Uterus (tissue), 4 donors: ENCODE data around the gene EVA1A. TPM values are rescaled to one million over a fixed set of nuclear protein-coding genes. Genes with fewer than 3 reads are reported as not detected.

Experiments
- DNase-seq, 2 donors: peaks; one replicate each; pipeline ENCODE4 v3.0.0-alpha.2; 2019 to 2020
- H3K27ac ChIP-seq, 2 donors: fragments of 200-600 bp; sonication (generic); 1 replicate in 1 of 2; 2 replicates in 1 of 2; pipeline ENCODE4 v1.5.1; 2016 to 2018
- H3K27me3 ChIP-seq, 2 donors: fragments of 200-600 bp; sonication (generic); one replicate each; pipeline ENCODE4 v1.5.1; 2018 to 2019; ENCODE audit warnings: control low read depth in 1 of 2
- H3K36me3 ChIP-seq, 2 donors: fragments of 200-600 bp; sonication (generic); one replicate each; pipeline ENCODE4 v1.5.1; 2019; ENCODE audit warnings: control low read depth in 1 of 2
- H3K4me1 ChIP-seq, 2 donors: fragments of 200-600 bp; sonication (generic); one replicate each; pipeline ENCODE4 v1.5.1; 2018 to 2019; ENCODE audit warnings: control low read depth in 1 of 2
- H3K4me3 ChIP-seq, 2 donors: fragments of 200-600 bp; sonication (generic); 1 replicate in 1 of 2; 2 replicates in 1 of 2; pipeline ENCODE4 v1.5.1; 2018 to 2019; ENCODE audit warnings: mild to moderate bottlenecking in 1 of 2
- H3K9me3 ChIP-seq, 2 donors: fragments of 200-600 bp; sonication (generic); one replicate each; pipeline ENCODE4 v1.5.1; 2019; ENCODE audit warnings: control low read depth in 1 of 2
- CTCF ChIP-seq, 4 experiments: fragments of 200-600 bp in 2 of 4; fragments of 450-650 bp in 2 of 4; sonication (generic) in 2 of 4; IDR thresholded peaks; one replicate each; pipeline ENCODE4 v1.5.1; 2016 to 2019; ENCODE audit warnings: antibody characterized with exemption in 4 of 4, mild to moderate bottlenecking in 2 of 4, moderate library complexity in 1 of 4
- POLR2A ChIP-seq, 2 donors: fragments of 450-650 bp; IDR thresholded peaks; one replicate each; pipeline ENCODE4 v1.6.1; 2016; ENCODE audit warnings: antibody characterized with exemption in 2 of 2, mild to moderate bottlenecking in 1 of 2, moderate library complexity in 1 of 2
- intact Hi-C: fragments of 100-400 bp; cut with DNase I; formaldehyde crosslinking; loops from one replicate; pipeline ENCODE4 v1.15.1; 2023; ENCODE audit warnings: low total_unique reads
- total RNA-seq, 4 donors: library from RNA; depleted of rRNA in 3 of 4; stranded (reverse); fragments of >200 nt in 3 of 4; gene quantifications; one replicate each; pipeline versions ENCODE4 v1.1.0 to v1.2.4, GENCODE V29; 2014 to 2023
- donor health status: DM: yes; HTN: yes; CAD: no.

EVA1A gene
- total RNA-seq, 4 donors from 2014 or later: 1.2 to 22.1 (median 2.3) TPM; not detected in 1

GRCh38 chr2:75533135-75533534 is 27.6 kb downstream of the EVA1A start:
- H3K36me3 ChIP-seq: no peaks in the 10 kb centered on the region
- TF ChIP-seq CTCF (IDR thresholded peaks at IDR 0.05) (no peak), POLR2A (IDR thresholded peaks at IDR 0.05) (no peak)
- H3K27ac ChIP-seq: no peak overlapping the region
- H3K4me1 ChIP-seq: no peaks in the 10 kb centered on the region
- H3K27me3 ChIP-seq: no peaks in the 10 kb centered on the region
- no peaks in the 10 kb centered on the region for H3K9me3 ChIP-seq
- intact Hi-C loops: no loop called here
- no peak overlapping the region for H3K4me3 ChIP-seq
- DNase-seq: no peak

GRCh38 chr2:75532488-75532887 is 28.3 kb downstream of the EVA1A start:
- TF ChIP-seq POLR2A (IDR thresholded peaks at IDR 0.05) (no peak), CTCF (IDR thresholded peaks at IDR 0.05) (no peak)

GRCh38 chr2:75528221-75528977 is 32.3 kb downstream of the EVA1A start:
- DNase-seq: no peak
- intact Hi-C loops: no loop called here
- Histone ChIP-seq H3K4me3 (no peak overlapping the region), H3K27me3 (no peaks in the 10 kb centered on the region), H3K36me3 (no peaks in the 10 kb centered on the region), H3K9me3 (no peaks in the 10 kb centered on the region), H3K27ac (no peak overlapping the region), H3K4me1 (no peaks in the 10 kb centered on the region)
- TF ChIP-seq CTCF (IDR thresholded peaks at IDR 0.05) (no peak), POLR2A (IDR thresholded peaks at IDR 0.05) (no peak)

More at GRCh38 chr2:75532488-75532887, 28.3 kb downstream of the EVA1A start:
- no peak overlapping the region for H3K4me3 ChIP-seq
- H3K9me3 ChIP-seq: no peaks in the 10 kb centered on the region
- H3K4me1 ChIP-seq: no peaks in the 10 kb centered on the region
- H3K36me3 ChIP-seq: no peaks in the 10 kb centered on the region
- intact Hi-C loops: no loop called here
- DNase-seq: no peak
- no peaks in the 10 kb centered on the region for H3K27me3 ChIP-seq
- no peak overlapping the region for H3K27ac ChIP-seq

- Histone ChIP-seq H3K4me3 (no peak overlapping the region), H3K9me3 (no peaks in the 10 kb centered on the region), H3K27me3 (no peaks in the 10 kb centered on the region), H3K36me3 (no peaks in the 10 kb centered on the region), H3K27ac (no peak overlapping the region), H3K4me1 (no peaks in the 10 kb centered on the region)
- no peak for DNase-seq
- TF ChIP-seq CTCF (IDR thresholded peaks at IDR 0.05) (no peak), POLR2A (IDR thresholded peaks at IDR 0.05) (no peak)
- intact Hi-C loops: no loop called here
Measured at GRCh38 chr2:75527676-75528075, 33.1 kb downstream of the EVA1A start.

GRCh38 chr2:75526842-75527241 is 33.9 kb downstream of the EVA1A start:
- Histone ChIP-seq H3K4me1 (no peaks in the 10 kb centered on the region), H3K27ac (no peak overlapping the region), H3K27me3 (no peaks in the 10 kb centered on the region), H3K4me3 (no peak overlapping the region), H3K9me3 (no peaks in the 10 kb centered on the region), H3K36me3 (no peaks in the 10 kb centered on the region)
- no peak for DNase-seq
- TF ChIP-seq CTCF (IDR thresholded peaks at IDR 0.05): no peak
- intact Hi-C loops: no loop called here
